Hematopoietic multipotent progenitor cell treated with erythropoietin and hydrocortisone succinate and interleukin-3 and kit ligand, for 15 days (in vitro differentiated cells): ENCODE results near the gene SLC4A5.

Experiments used
- DNase-seq: peaks from one replicate; pipeline ENCODE4 v3.0.0-alpha.2; 2015; ENCODE audit warnings: low spot score

The SLC4A5 gene

GRCh38 chr2:74343316-74343715 is at the start of gene SLC4A5:
Gene SLC4A5 (minus strand): TSS chr2:74343416. CDS start chr2:74315023, 28,393 bp downstream.
- DNase-seq = no peak

GRCh38 chr2:74392449-74392743 is 49.2 kb upstream of the SLC4A5 start:
- no peak for DNase-seq

- peak; percentile 92 for DNase-seq
Measured at GRCh38 chr2:74391580-74392448, 48.6 kb upstream of the SLC4A5 start.

- no peak for DNase-seq
Measured at GRCh38 chr2:74391209-74391579, 48.0 kb upstream of the SLC4A5 start.

GRCh38 chr2:74390606-74391005 is 47.4 kb upstream of the SLC4A5 start:
- DNase-seq = no peak

- no peak for DNase-seq
Measured at GRCh38 chr2:74387346-74387745, 44.1 kb upstream of the SLC4A5 start.

GRCh38 chr2:74385396-74385795 is 42.2 kb upstream of the SLC4A5 start:
- no peak for DNase-seq

GRCh38 chr2:74384051-74384450 is 40.8 kb upstream of the SLC4A5 start:
- no peak for DNase-seq

- no peak for DNase-seq
Measured at GRCh38 chr2:74383254-74383653, 40.0 kb upstream of the SLC4A5 start.

GRCh38 chr2:74381751-74382150 is 38.5 kb upstream of the SLC4A5 start:
- no peak for DNase-seq

GRCh38 chr2:74379851-74380789 is 36.9 kb upstream of the SLC4A5 start, which contains the start of gene DCTN1:
Gene DCTN1 (minus strand): TSS chr2:74380311. CDS start chr2:74380037, 274 bp downstream.
- no peak for DNase-seq

- no peak for DNase-seq
Measured at GRCh38 chr2:74378007-74378406, 34.8 kb upstream of the SLC4A5 start.

- no peak for DNase-seq
Measured at GRCh38 chr2:74375838-74376237, 32.6 kb upstream of the SLC4A5 start.

GRCh38 chr2:74374509-74375205 is 31.4 kb upstream of the SLC4A5 start:
- no peak for DNase-seq

- DNase-seq = no peak
Measured at GRCh38 chr2:74373985-74374384, 30.8 kb upstream of the SLC4A5 start.

GRCh38 chr2:74373221-74373676 is 30.0 kb upstream of the SLC4A5 start:
- DNase-seq = no peak

- DNase-seq = no peak
Measured at GRCh38 chr2:74372674-74373073, 29.5 kb upstream of the SLC4A5 start.

GRCh38 chr2:74371421-74371820 is 28.2 kb upstream of the SLC4A5 start:
- no peak for DNase-seq

GRCh38 chr2:74369976-74370375 is 26.8 kb upstream of the SLC4A5 start:
- DNase-seq = no peak

- no peak for DNase-seq
Measured at GRCh38 chr2:74368499-74368898, 25.3 kb upstream of the SLC4A5 start.

GRCh38 chr2:74367789-74368188 is 24.6 kb upstream of the SLC4A5 start:
- no peak for DNase-seq

- DNase-seq = no peak
Measured at GRCh38 chr2:74366036-74366435, 22.8 kb upstream of the SLC4A5 start.
